ENCODE measurements around the gene BCAS3.

The BCAS3 gene

DNA sequence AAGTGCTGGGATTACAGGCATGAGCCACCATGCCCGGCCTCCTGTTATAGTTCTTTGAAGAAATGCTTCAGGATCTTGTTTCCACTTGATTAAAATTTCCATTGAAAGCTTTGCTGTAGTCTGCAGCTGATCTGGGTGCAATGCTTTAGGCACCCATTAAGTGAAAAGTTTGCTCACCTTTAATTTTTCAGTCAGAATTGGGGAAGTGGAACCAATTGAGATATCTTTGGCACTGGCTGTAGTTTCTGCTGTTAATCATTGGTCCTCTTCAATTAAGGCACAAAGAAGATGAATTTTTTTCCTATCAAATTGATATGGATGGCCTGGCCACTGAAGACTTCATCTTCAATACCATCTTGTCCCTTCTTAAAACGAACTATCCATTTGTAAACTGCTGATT lies 385.9 kb downstream of the BCAS3 start:
- Histone ChIP-seq H3K9me3 (no peaks in the 10 kb centered on the region), H3K36me3 (no peaks in the 10 kb centered on the region), H4K20me1 (no peaks in the 10 kb centered on the region), H3K27me3 (no peaks in the 10 kb centered on the region), H3K4me1 (0 out of 2 replicates have a peak, but pooled peaks cover 6% of the 10 kb centered on the region), H3K4me2 (no peak overlapping the region), H3K4me3 (no peak overlapping the region), H3K9ac (no peak overlapping the region), H3K27ac (no peak overlapping the region)
- TF ChIP-seq Cebpa-rat (IDR thresholded peaks at IDR 0.05): no peak

DNA sequence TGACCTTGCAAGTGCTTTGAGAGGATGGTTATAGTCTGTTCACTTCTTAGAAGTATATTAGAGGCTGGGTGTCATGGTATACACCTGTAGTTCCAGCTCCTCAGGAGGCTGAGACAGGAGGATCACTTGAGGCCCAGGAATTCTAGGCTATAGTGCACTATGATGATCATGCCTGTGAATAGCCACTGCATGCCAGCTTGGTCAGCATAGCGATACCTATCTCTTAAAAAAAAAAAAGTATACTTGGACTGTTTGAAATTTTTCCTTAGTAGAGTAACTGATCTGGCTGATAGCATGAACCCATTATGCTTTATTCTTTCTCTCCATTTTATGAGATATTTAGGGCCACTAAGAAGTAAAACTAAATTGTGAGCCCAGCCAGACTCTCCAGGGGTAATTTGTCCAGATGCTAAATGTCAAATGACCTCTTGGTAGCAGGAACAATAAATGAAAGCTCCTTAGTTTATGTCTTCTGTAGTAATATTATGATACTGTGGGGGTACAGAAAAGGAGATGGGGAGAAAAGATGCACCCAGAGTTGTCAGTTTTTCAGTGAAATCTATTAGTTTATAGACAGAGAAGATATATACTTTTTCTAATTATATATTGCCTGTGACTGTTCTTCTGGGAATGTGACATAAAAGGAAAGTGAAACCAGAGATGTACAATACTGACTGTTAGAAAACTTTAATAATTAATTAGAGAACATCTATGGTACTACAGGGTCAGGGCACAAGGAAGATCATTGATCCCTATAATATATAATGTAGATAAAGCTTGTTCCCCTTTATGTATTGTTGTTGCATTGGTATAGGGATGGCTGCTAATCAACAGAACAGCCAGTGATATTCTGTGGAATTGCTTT lies 386.7 kb downstream of the BCAS3 start:
- no peak for TF ChIP-seq Cebpa-rat (IDR thresholded peaks at IDR 0.05)
- no peak overlapping the region for H3K9ac ChIP-seq
- H3K4me3 ChIP-seq: no peak overlapping the region
- no peaks in the 10 kb centered on the region for H3K27me3 ChIP-seq
- peak overlapping the region; percentile 12; the same call in 1 of the 2 replicates for H3K4me2 ChIP-seq
- no peak overlapping the region for H3K27ac ChIP-seq
- 0 out of 2 replicates have a peak, but pooled peaks cover 6% of the 10 kb centered on the region for H3K4me1 ChIP-seq
- no peaks in the 10 kb centered on the region for H3K9me3 ChIP-seq
- H4K20me1 ChIP-seq: no peaks in the 10 kb centered on the region
- no peaks in the 10 kb centered on the region for H3K36me3 ChIP-seq

DNA sequence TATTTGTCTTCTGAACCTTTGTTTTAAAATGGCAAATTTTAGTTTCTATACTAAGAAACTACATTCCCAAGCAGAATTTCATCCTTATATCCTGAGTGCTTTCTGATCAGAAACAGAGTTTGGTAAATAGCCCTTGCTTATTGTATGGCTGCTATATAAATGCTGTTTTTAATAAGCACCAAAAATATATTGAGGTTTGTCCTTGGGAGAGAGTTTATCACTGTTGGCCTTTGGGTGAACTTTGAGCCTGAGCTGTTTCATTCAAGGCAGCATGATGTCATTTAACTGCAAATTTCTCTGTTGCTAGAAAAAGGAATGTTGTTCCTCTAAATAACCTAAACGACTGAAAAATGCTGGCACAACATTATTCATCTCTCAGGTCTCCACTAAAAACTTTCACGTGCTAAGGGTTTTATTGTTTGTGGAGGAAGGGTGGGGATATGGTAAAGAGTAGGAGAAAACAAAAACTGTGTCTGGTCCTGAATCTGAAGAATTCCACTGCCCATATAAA lies 387.7 kb downstream of the BCAS3 start:
- Histone ChIP-seq H3K4me1 (0 out of 2 replicates have a peak, but pooled peaks cover 6% of the 10 kb centered on the region), H3K4me2 (no peak overlapping the region), H3K36me3 (no peaks in the 10 kb centered on the region), H4K20me1 (no peaks in the 10 kb centered on the region), H3K9ac (no peak overlapping the region), H3K27ac (no peak overlapping the region), H3K9me3 (no peaks in the 10 kb centered on the region), H3K27me3 (no peaks in the 10 kb centered on the region), H3K4me3 (no peak overlapping the region)
- TF ChIP-seq Cebpa-rat (IDR thresholded peaks at IDR 0.05): no peak

DNA sequence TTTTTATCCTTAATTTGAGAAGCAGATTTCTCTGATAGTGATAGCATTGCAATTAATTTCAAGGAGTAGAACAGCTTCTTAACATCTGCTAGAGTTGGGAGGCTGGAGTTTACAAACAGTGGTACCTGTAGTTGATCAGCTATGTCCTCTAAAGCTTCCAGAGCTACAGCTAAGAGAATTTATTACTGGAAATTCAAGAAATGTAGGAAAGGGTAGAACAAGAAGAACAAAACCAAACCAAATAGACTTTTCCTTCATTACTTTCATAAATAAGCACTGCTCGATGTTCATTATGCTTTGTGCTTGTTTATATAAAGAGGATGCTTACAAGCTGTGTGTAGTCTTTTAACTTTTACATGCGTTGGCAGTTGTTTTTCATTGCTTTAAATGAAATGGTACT lies 388.4 kb downstream of the BCAS3 start:
- H3K27me3 ChIP-seq: no peaks in the 10 kb centered on the region
- H3K9me3 ChIP-seq: no peaks in the 10 kb centered on the region
- H3K4me1 ChIP-seq: 0 out of 2 replicates have a peak, but pooled peaks cover 6% of the 10 kb centered on the region
- no peak overlapping the region for H3K27ac ChIP-seq
- H3K36me3 ChIP-seq: no peaks in the 10 kb centered on the region
- no peak overlapping the region for H3K9ac ChIP-seq
- H3K4me2 ChIP-seq: no peak overlapping the region
- H3K4me3 ChIP-seq: no peak overlapping the region
- H4K20me1 ChIP-seq: no peaks in the 10 kb centered on the region
- TF ChIP-seq Cebpa-rat (IDR thresholded peaks at IDR 0.05): no peak

DNA sequence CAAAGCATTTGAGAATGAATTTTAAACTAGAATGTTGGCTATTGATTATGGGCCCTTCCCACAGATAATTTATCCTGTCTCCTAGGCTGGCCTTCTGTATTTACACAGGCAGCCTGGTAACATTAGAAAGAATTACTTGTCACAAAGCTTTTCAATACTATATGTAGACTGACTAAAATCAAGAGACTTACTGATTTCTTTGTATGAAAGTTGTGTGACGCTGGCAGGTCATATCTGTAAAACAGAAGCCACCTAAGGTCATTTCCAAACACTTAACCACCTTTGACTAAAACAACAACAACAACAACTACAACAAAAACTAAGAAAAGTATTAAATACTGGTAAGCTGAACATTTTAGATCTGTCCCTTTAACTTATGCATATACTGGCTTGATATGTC lies 393.0 kb downstream of the BCAS3 start:
- Histone ChIP-seq H3K36me3 (no peaks in the 10 kb centered on the region), H3K27me3 (no peaks in the 10 kb centered on the region), H3K4me1 (no peaks in the 10 kb centered on the region), H3K4me2 (no peak overlapping the region), H3K27ac (no peak overlapping the region), H3K9me3 (no peaks in the 10 kb centered on the region), H3K4me3 (no peak overlapping the region), H4K20me1 (no peaks in the 10 kb centered on the region), H3K9ac (no peak overlapping the region)
- no peak for TF ChIP-seq Cebpa-rat (IDR thresholded peaks at IDR 0.05)

DNA sequence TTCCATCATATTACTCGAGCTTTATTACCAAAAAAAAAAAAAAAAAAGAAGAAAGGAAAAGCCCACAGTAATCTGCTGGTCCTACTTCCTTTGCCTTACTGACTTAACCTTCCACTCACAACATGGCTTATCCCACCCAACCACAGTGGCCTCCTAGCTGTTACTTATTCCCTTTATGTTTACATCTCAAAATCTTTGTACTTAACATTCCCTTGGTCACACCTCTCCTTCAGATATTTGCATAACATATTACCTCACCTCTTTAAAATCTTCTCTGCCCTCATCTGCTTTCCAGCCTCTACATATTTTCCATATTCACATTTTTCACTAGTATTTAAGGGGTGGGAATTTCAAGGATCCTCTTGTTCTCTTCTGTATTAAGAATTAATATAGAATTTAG lies 395.0 kb downstream of the BCAS3 start:
- Histone ChIP-seq H3K27me3 (no peaks in the 10 kb centered on the region), H3K4me3 (no peak overlapping the region), H3K27ac (no peak overlapping the region), H3K4me2 (no peak overlapping the region), H3K4me1 (no peaks in the 10 kb centered on the region), H3K9ac (no peak overlapping the region), H4K20me1 (no peaks in the 10 kb centered on the region), H3K36me3 (no peaks in the 10 kb centered on the region), H3K9me3 (no peaks in the 10 kb centered on the region)
- no peak for TF ChIP-seq Cebpa-rat (IDR thresholded peaks at IDR 0.05)

DNA sequence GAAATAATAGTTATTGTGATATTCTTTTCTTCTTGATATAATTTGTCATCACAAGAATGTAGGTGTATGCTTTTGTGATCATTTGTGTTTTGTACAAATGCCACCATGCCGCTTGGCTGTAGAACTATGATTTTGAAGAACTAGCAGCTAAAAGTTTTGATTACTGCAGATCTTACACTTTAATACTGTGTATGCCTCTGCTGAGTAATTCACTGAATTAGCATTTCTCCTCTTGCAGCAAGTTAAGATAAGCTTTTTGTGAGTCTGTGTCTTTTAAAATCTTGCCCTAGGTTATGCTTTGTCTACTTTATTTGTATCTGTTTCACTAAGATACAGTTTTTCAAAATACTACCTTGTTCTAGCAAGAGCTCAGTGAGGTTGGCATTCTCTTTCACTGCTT lies 395.5 kb downstream of the BCAS3 start:
- H3K27ac ChIP-seq: no peak overlapping the region
- no peaks in the 10 kb centered on the region for H3K4me1 ChIP-seq
- no peaks in the 10 kb centered on the region for H3K9me3 ChIP-seq
- no peaks in the 10 kb centered on the region for H4K20me1 ChIP-seq
- TF ChIP-seq Cebpa-rat (IDR thresholded peaks at IDR 0.05): no peak
- no peak overlapping the region for H3K4me3 ChIP-seq
- H3K4me2 ChIP-seq: no peak overlapping the region
- no peak overlapping the region for H3K9ac ChIP-seq
- no peaks in the 10 kb centered on the region for H3K27me3 ChIP-seq
- no peaks in the 10 kb centered on the region for H3K36me3 ChIP-seq

DNA sequence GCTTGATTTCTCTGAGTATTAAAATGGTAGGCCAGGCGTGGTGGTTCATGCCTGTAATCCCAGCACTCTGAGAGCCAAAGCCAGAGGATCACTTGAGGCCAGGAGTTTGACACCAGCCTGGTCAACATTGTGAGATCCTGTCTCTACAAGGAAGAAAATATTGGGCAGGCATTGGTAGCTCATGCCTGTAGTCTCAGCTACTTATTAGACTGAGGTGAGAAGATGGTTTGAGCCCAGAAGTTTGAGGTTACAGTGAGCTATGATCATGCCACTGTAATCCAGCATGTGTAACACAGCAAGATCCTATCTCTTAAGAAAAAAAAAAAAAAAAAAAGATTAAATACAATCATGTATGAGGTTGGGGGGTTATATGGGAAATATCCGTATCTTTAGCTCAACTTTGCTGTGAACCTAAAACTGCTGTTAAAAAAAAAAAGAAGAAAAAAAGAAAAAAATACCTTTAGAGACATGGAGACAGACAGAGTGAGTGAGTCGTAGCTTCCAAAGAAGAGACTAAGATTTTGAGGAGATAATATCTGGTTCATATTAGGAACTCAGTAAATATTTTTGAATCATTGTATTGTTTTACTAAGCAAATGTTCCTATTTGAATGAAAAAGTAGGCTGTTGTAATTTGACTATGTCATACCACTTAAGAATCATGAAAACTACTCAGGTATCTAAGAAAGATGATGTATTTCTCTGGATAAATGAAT lies 396.3 kb downstream of the BCAS3 start:
- Histone ChIP-seq H4K20me1 (no peaks in the 10 kb centered on the region), H3K9me3 (no peaks in the 10 kb centered on the region), H3K4me3 (no peak overlapping the region), H3K4me2 (no peak overlapping the region), H3K36me3 (no peaks in the 10 kb centered on the region), H3K27me3 (no peaks in the 10 kb centered on the region), H3K9ac (no peak overlapping the region), H3K4me1 (no peaks in the 10 kb centered on the region), H3K27ac (no peak overlapping the region)
- TF ChIP-seq Cebpa-rat (IDR thresholded peaks at IDR 0.05): no peak

DNA sequence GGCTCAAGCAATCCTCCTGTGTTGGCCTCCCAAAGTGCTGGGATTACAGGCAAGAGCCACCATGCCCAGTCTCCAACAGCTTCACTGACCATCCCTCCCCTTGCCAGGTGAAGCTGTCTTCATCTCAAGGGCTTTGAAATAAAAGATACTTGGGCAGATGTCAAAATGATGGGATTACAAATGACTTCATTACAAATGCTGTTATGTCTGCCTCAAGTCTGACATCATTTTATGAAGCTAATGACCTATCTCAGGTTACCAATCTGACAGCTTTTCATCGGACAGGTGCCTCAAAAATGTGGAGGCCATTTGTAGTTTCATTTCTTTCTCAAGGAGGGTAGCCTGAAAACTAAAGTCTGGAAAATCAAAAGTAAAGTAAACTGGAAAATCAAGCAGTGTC lies 398.3 kb downstream of the BCAS3 start:
- Histone ChIP-seq H4K20me1 (no peaks in the 10 kb centered on the region), H3K36me3 (no peaks in the 10 kb centered on the region), H3K4me2 (no peak overlapping the region), H3K4me3 (no peak overlapping the region), H3K9me3 (no peaks in the 10 kb centered on the region), H3K4me1 (no peaks in the 10 kb centered on the region), H3K9ac (no peak overlapping the region), H3K27me3 (no peaks in the 10 kb centered on the region), H3K27ac (no peak overlapping the region)
- no peak for TF ChIP-seq Cebpa-rat (IDR thresholded peaks at IDR 0.05)

DNA sequence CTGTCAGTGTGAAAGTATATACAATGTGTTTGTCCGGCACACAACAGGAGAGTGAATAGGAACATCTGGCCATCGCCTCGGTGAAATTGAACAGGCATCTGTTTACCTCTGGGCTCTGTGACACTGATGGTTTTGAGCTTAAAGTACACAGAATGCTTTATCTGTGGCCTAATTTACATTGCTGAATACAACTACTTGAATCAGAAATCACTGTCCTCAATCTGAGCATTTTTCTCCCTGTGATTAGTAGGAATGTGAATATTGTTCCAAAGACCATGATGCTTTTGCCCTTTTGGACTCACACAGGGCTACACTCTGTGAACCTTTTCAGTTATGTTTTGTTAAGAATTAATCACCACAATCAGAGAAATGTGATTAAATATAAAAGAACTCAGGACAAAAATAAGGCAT lies 399.0 kb downstream of the BCAS3 start:
- Histone ChIP-seq H3K27ac (no peak overlapping the region), H3K4me1 (no peaks in the 10 kb centered on the region), H3K9ac (no peak overlapping the region), H3K27me3 (no peaks in the 10 kb centered on the region), H3K9me3 (no peaks in the 10 kb centered on the region), H3K4me3 (no peak overlapping the region), H4K20me1 (no peaks in the 10 kb centered on the region), H3K36me3 (no peaks in the 10 kb centered on the region), H3K4me2 (no peak overlapping the region)
- TF ChIP-seq Cebpa-rat (IDR thresholded peaks at IDR 0.05): no peak

Measured in BLaER1 (cell line).